ENCODE results near the gene TAF8.

The TAF8 gene

GRCh38 chr6:42066156-42066675, 15.9 kb downstream of the TAF8 start:
- DNase-seq = no peak

GRCh38 chr6:42068173-42068572, 17.8 kb downstream of the TAF8 start:
- DNase-seq = no peak

- DNase-seq = no peak
These were observed 18.7 kb downstream of the TAF8 start for GRCh38 chr6:42068872-42069522.

GRCh38 chr6:42071881-42072583, 21.7 kb downstream of the TAF8 start:
- DNase-seq = no peak

GRCh38 chr6:42073287-42073686, 23.0 kb downstream of the TAF8 start:
- no peak for DNase-seq

GRCh38 chr6:42075159-42075838, 25.0 kb downstream of the TAF8 start:
- peak; percentile 84 for DNase-seq

- DNase-seq = no peak
These were observed 28.1 kb downstream of the TAF8 start for GRCh38 chr6:42078386-42078785.

GRCh38 chr6:42079941-42080464, 29.7 kb downstream of the TAF8 start:
- DNase-seq = no peak

- DNase-seq = no peak
These were observed 33.2 kb downstream of the TAF8 start for GRCh38 chr6:42083530-42083929.

- DNase-seq = no peak
These were observed 34.6 kb downstream of the TAF8 start for GRCh38 chr6:42084889-42085288.

- no peak for DNase-seq
These were observed 36.0 kb downstream of the TAF8 start for GRCh38 chr6:42086046-42087035.

GRCh38 chr6:42088101-42088591, 37.8 kb downstream of the TAF8 start:
- no peak for DNase-seq

GRCh38 chr6:42090819-42091717, 40.7 kb downstream of the TAF8 start:
- DNase-seq = no peak

GRCh38 chr6:42091718-42092023, 41.3 kb downstream of the TAF8 start:
- no peak for DNase-seq

GRCh38 chr6:42093582-42094329, 43.4 kb downstream of the TAF8 start:
- no peak for DNase-seq

GRCh38 chr6:42095094-42095493, 44.8 kb downstream of the TAF8 start:
- DNase-seq = no peak

GRCh38 chr6:42095776-42096541, 45.6 kb downstream of the TAF8 start:
- DNase-seq = no peak

GRCh38 chr6:42099340-42100028, 49.2 kb downstream of the TAF8 start:
- no peak for DNase-seq
